ENCODE results near the gene ITGB8.
"Not testable (repeated sequence)": the region's sequence is repeated elsewhere in the genome, so short reads cannot be mapped to it uniquely, and the experiment has no call there.

GRCh38 chr7:20302300-20302699, 28.4 kb upstream of the ITGB8 start:
- TF ChIP-seq, protein P1, sequence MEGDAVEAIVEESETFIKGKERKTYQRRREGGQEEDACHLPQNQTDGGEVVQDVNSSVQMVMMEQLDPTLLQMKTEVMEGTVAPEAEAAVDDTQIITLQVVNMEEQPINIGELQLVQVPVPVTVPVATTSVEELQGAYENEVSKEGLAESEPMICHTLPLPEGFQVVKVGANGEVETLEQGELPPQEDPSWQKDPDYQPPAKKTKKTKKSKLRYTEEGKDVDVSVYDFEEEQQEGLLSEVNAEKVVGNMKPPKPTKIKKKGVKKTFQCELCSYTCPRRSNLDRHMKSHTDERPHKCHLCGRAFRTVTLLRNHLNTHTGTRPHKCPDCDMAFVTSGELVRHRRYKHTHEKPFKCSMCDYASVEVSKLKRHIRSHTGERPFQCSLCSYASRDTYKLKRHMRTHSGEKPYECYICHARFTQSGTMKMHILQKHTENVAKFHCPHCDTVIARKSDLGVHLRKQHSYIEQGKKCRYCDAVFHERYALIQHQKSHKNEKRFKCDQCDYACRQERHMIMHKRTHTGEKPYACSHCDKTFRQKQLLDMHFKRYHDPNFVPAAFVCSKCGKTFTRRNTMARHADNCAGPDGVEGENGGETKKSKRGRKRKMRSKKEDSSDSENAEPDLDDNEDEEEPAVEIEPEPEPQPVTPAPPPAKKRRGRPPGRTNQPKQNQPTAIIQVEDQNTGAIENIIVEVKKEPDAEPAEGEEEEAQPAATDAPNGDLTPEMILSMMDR (IDR thresholded peaks at IDR 0.05): not testable (repeated sequence)
- not testable (repeated sequence) for TF ChIP-seq EP300 (IDR thresholded peaks at IDR 0.05)

All from suprapubic skin (tissue), 3 donors.